ENCODE data around the gene JPH2. TPM values are rescaled to one million over a fixed set of nuclear protein-coding genes. Genes with fewer than 3 reads are reported as not detected.

The JPH2 gene
- total RNA-seq, 1 experiment from 2014 or later, result 0.81 TPM

- TF ChIP-seq AR (CRISPR knock-in tag; IDR thresholded peaks at IDR 0.05), result no peak
- TF ChIP-seq ATF2 (CRISPR knock-in tag; IDR thresholded peaks at IDR 0.05; ENCODE audit: borderline replicate concordance, low read depth), result no peak
- no peak for TF ChIP-seq SMAD3 (CRISPR knock-in tag; IDR thresholded peaks at IDR 0.05; ENCODE audit: borderline replicate concordance)
- TF ChIP-seq ZNF219 (CRISPR knock-in tag; IDR thresholded peaks at IDR 0.05; ENCODE audit: borderline replicate concordance), result no peak
- TF ChIP-seq ZNF532 (CRISPR knock-in tag; IDR thresholded peaks at IDR 0.05; ENCODE audit: borderline replicate concordance), result no peak
- TF ChIP-seq ATF1 (CRISPR knock-in tag; IDR thresholded peaks at IDR 0.05), result no peak
- no peak for TF ChIP-seq E2F1 (CRISPR knock-in tag; IDR thresholded peaks at IDR 0.05)
- no peak for TF ChIP-seq ZNF396 (CRISPR knock-in tag; IDR thresholded peaks at IDR 0.05; ENCODE audit: borderline replicate concordance)
- no peak for TF ChIP-seq GRHL2 (CRISPR knock-in tag; IDR thresholded peaks at IDR 0.05; ENCODE audit: insufficient replicate concordance, severe bottlenecking)
Measured at GRCh38 chr20:44210406-44211176, 23.6 kb upstream of the JPH2 start, which contains the start of gene OSER1 (continued).

GRCh38 chr20:44209686-44210405 lies 22.9 kb upstream of the JPH2 start:
- ChIA-PET CTCF (interaction anchor here (1.0 to 2.5 kb wide), 6 partner anchors 7 to 179 kb away, joined by 4 to 7 read pairs (median 6); partner anchors contain the start of genes FITM2 and GDAP1L1), POLR2A (interaction anchor here (0.7 to 1.5 kb wide), 4 partner anchors 9 to 73 kb away, joined by 3 to 5 read pairs (median 4); no protein-coding TSS in a partner anchor)
- H3K4me1 Mint-ChIP-seq, result peaks cover 42% of the 10 kb centered on the region
- DNase-seq (ENCODE audit: low spot score) (peak; percentile 47), ATAC-seq (peak; percentile 5)
- peak overlapping the region; percentile 100 for H3K27ac Mint-ChIP-seq
- no peaks in the 10 kb centered on the region for H3K27me3 Mint-ChIP-seq (ENCODE audit: low read depth)
- H3K36me3 Mint-ChIP-seq, result peaks cover 13% of the 10 kb centered on the region
- TF ChIP-seq ZNF423 (CRISPR knock-in tag; IDR thresholded peaks at IDR 0.05) (peak; percentile 56), HMGXB4 (CRISPR knock-in tag; IDR thresholded peaks at IDR 0.05) (peak; percentile 35; the same call in 1 of the 2 replicates), RORB (CRISPR knock-in tag; IDR thresholded peaks at IDR 0.05) (no peak), KAT7 (CRISPR knock-in tag; IDR thresholded peaks at IDR 0.05; ENCODE audit: borderline replicate concordance) (no peak)
- peak overlapping the region; percentile 100 for H3K4me3 Mint-ChIP-seq
- no peaks in the 10 kb centered on the region for H3K9me3 Mint-ChIP-seq

All from WTC11 (cell line).